BE2C (cell line): ENCODE measurements around the gene P2RX7.

Experiments
- DNase-seq: peaks from one replicate; pipeline ENCODE4 v3.0.0-alpha.2; 2020
- H3K27me3 ChIP-seq: fragments of 250-450 bp; sonication (Bioruptor Pico); 2 replicates; pipeline ENCODE4 v1.5.1; 2020; ENCODE audit warnings: mild to moderate bottlenecking
- H3K36me3 ChIP-seq: fragments of 250-450 bp; sonication (Bioruptor Pico); 2 replicates; pipeline ENCODE4 v1.5.1; 2020; ENCODE audit warnings: mild to moderate bottlenecking
- H3K4me1 ChIP-seq: fragments of 250-450 bp; sonication (Bioruptor Pico); 2 replicates; pipeline ENCODE4 v1.5.1; 2020
- H3K4me3 ChIP-seq: 2 replicates; pipeline ENCODE4 v1.5.1; 2011; ENCODE audit warnings: low read depth, low read length
- H3K9me3 ChIP-seq: fragments of 250-450 bp; sonication (Bioruptor Pico); 2 replicates; pipeline ENCODE4 v1.5.1; 2020
- CTCF ChIP-seq: IDR thresholded peaks from 2 replicates; pipeline ENCODE4 v1.5.1; 2012; ENCODE audit warnings: mild to moderate bottlenecking, low read depth, low read length

The P2RX7 gene

GRCh38 chr12:121218588-121219352, 86.1 kb downstream of the P2RX7 start:
- Histone ChIP-seq H3K4me1 (peaks cover 8% of the 10 kb centered on the region), H3K4me3 (no peak overlapping the region), H3K36me3 (no peaks in the 10 kb centered on the region), H3K9me3 (no peaks in the 10 kb centered on the region), H3K27me3 (no peaks in the 10 kb centered on the region)
- peak; percentile 56 for DNase-seq
- TF ChIP-seq CTCF = no peak

GRCh38 chr12:121219353-121219986, 86.8 kb downstream of the P2RX7 start:
- Histone ChIP-seq H3K4me1 (peaks cover 8% of the 10 kb centered on the region), H3K4me3 (no peak overlapping the region), H3K27me3 (no peaks in the 10 kb centered on the region), H3K9me3 (no peaks in the 10 kb centered on the region), H3K36me3 (no peaks in the 10 kb centered on the region)
- no peak for DNase-seq
- TF ChIP-seq CTCF = no peak

GRCh38 chr12:121222847-121223246, 90.2 kb downstream of the P2RX7 start:
- no peak overlapping the region for H3K4me3 ChIP-seq
- no peaks in the 10 kb centered on the region for H3K27me3 ChIP-seq
- peaks cover 7% of the 10 kb centered on the region for H3K4me1 ChIP-seq
- no peak for TF ChIP-seq CTCF
- no peaks in the 10 kb centered on the region for H3K9me3 ChIP-seq
- no peak for DNase-seq
- H3K36me3 ChIP-seq = no peaks in the 10 kb centered on the region

- Histone ChIP-seq H3K27me3 (no peaks in the 10 kb centered on the region), H3K36me3 (no peaks in the 10 kb centered on the region), H3K9me3 (no peaks in the 10 kb centered on the region), H3K4me3 (no peak overlapping the region), H3K4me1 (no peaks in the 10 kb centered on the region; the same call in 1 of the 2 replicates)
- peak; percentile 39 for DNase-seq
- TF ChIP-seq CTCF = peak; percentile 57
Measured at GRCh38 chr12:121223292-121224285, 90.9 kb downstream of the P2RX7 start.

GRCh38 chr12:121224591-121224990, 91.9 kb downstream of the P2RX7 start:
- no peaks in the 10 kb centered on the region; the same call in 1 of the 2 replicates for H3K4me1 ChIP-seq
- H3K4me3 ChIP-seq = no peak overlapping the region
- no peak for DNase-seq
- H3K9me3 ChIP-seq = no peaks in the 10 kb centered on the region
- no peaks in the 10 kb centered on the region for H3K27me3 ChIP-seq
- H3K36me3 ChIP-seq = no peaks in the 10 kb centered on the region
- TF ChIP-seq CTCF = no peak
